Measurements from ENCODE around the gene TMEM191B. TPM values are rescaled to one million over a fixed set of nuclear protein-coding genes. Genes with fewer than 3 reads are reported as not detected.

The TMEM191B gene
- total RNA-seq (2022; extraction: Qiagen RNA extraction): 0.63 to 1.5 TPM (median 1.3 TPM) in 5 replicates

DNA sequence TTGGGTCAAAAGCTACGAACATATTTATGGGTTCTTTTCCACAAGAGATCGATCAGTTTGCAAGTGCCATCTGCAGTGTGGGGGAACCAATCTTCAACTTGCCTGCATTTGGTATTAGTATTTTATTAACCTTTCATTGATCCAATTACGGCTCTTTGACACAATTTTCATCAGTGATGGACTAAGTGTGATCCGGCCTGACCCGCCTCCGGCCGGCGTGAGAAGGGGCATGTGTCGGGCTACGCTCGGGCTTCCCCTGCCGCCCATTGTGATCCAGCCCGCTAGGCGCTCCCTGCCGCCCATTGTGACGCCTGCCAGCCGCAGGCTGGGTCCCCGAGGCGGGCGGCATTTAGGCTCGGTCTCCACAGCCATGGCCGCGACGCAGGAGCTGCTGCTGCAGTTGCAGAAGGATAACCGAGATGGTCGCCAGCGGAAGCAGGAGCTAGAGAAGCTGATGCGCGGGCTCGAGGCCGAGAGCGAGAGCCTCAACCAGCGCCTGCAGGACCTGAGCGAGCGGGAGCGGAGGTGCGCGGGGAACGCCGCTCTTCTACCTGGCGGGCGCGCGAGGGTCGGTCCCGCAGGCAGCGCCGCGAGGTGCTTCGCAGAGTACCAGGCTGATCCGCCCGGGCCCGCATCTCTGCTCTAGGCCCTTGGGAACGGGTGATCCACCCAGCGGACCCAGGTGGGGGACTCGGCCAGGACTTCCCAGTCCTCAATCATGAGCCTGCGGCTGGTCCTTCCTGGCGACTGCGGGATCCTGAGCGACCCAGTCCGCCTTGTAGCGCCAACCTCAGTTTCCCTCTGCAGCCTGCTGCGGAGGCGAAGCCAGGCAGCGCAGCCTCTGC, at the start of gene TMEM191B:
TSS of gene TMEM191B (plus strand) at position 51 of the 845 bp plus-strand sequence. CDS start at position 230, 179 bp downstream.

DNA sequence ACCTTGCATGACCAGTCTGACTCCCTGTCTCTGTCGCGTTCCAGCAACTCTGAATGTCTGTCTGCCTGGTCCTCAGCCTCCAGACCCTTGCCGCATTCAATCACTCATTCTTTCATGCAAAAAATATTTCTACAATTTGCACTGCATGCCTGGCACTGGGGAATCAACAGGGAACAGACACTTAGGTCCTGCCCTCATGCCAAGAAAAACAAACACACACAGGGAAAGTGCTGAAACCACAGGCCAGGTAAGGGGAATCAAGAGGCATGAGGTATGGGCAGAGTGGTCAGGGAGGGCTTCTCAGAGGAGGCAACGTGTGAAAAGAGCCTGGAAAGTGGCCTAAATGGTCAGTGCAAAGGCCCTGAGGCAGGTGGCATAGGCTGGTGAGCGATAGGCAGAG, 9.5 kb upstream of the TMEM191B start, which contains the start of gene GGTLC3:
TSS of gene GGTLC3 (minus strand) at position 101 of the 400 bp plus-strand sequence. CDS start 264 bp downstream, outside the sequence.

Other genes starting within 250 kb of the TMEM191B start
- not detected in 5 replicates for gene GGTLC3, start 9.6 kb upstream of the TMEM191B start, total RNA-seq (2022; extraction: Qiagen RNA extraction)
- gene RIMBP3, start 84.1 kb downstream of the TMEM191B start, total RNA-seq (2022; extraction: Qiagen RNA extraction): 0.92 to 1.3 TPM (median 0.98 TPM) in 5 replicates